Right atrium auricular region (tissue), 2 donors: ENCODE data around the gene NIN. TPM values are rescaled to one million over a fixed set of nuclear protein-coding genes. Genes with fewer than 3 reads are reported as not detected.

Experiments used
- DNase-seq: peaks from one replicate; pipeline ENCODE4 v3.0.0-alpha.2; 2019; ENCODE audit warnings: low spot score
- H3K27ac ChIP-seq, 2 donors: fragments of 200-600 bp; sonication (generic); 1 replicate in 1 of 2; 2 replicates in 1 of 2; pipeline ENCODE4 v1.5.1; 2016 to 2019
- H3K27me3 ChIP-seq, 2 donors: fragments of 200-600 bp; sonication (generic); one replicate each; pipeline versions ENCODE4 v1.5.1 to v1.6.0; 2017 to 2019
- H3K36me3 ChIP-seq: fragments of 200-600 bp; sonication (generic); one replicate; pipeline ENCODE4 v1.5.1; 2016
- H3K4me1 ChIP-seq, 2 donors: fragments of 200-600 bp; sonication (generic); one replicate each; pipeline versions ENCODE4 v1.5.1 to v1.6.0; 2017 to 2019
- H3K4me3 ChIP-seq, 2 donors: fragments of 200-600 bp; sonication (generic); 1 replicate in 1 of 2; 2 replicates in 1 of 2; pipeline ENCODE4 v1.5.1; 2017 to 2019; ENCODE audit warnings: mild to moderate bottlenecking in 1 of 2, moderate library complexity in 1 of 2
- H3K9me3 ChIP-seq, 2 donors: fragments of 200-600 bp; sonication (generic); one replicate each; pipeline ENCODE4 v1.5.1; 2019
- CTCF ChIP-seq, 2 donors: fragments of 200-600 bp; sonication (generic); IDR thresholded peaks; one replicate each; pipeline ENCODE4 v1.5.1; 2019; ENCODE audit warnings: antibody characterized with exemption in 2 of 2
- total RNA-seq, 2 donors: library from RNA; depleted of rRNA; stranded (reverse); fragments of >200 nt; gene quantifications; one replicate each; pipeline ENCODE4 v1.1.0, GENCODE V29; 2016

The NIN gene
- total RNA-seq, 2 donors from 2014 or later: 30.1 to 49.7 TPM

DNA sequence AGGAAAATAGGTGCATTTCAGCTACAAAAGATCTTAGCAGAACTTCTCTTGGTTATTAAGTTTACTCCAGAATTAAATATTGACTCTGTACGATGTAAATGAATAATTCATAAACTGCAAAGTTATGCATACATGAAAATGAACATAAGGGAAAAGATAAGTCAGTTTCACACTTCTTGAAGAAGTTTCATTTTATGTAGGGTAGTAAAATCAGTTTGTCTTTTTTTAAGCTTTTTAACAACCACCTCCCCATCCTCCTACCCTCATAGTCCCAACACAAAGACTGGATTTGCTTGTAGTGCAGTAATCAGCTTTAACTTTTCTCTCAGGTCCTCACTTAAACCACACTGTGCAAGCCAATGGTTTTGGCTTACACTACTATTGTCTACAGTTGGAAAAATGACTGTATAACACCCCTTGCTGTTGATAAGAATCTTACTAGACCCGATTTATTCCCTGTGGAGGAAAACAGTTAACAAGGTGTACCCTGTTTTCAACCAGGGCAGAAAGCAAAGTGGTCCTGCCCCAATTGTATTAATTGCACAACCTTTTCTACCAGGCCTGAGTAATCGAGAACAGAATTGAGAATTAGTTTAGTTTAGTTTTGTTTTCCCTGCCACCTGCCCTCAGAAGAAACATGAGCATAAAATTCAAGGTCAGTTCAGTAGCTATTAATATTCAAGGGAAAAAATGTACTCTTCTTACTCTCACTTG, 44.1 kb downstream of the NIN start:
- no peaks in the 10 kb centered on the region for H3K9me3 ChIP-seq
- H3K4me3 ChIP-seq: no peak overlapping the region
- no peak for DNase-seq
- no peaks in the 10 kb centered on the region for H3K36me3 ChIP-seq
- H3K27me3 ChIP-seq: no peaks in the 10 kb centered on the region
- TF ChIP-seq CTCF (IDR thresholded peaks at IDR 0.05): no peak
- peak overlapping the region; percentile 51 to 84 for H3K27ac ChIP-seq
- H3K4me1 ChIP-seq: peaks cover 0 to 60% of the 10 kb centered on the region in 2 donors

GRCh38 chr14:50785457-50786063, 45.4 kb downstream of the NIN start:
- TF ChIP-seq CTCF (IDR thresholded peaks at IDR 0.05): no peak
- Histone ChIP-seq H3K36me3 (no peaks in the 10 kb centered on the region), H3K27ac (peak overlapping the region; percentile 51 to 84), H3K4me1 (peaks cover 0 to 60% of the 10 kb centered on the region in 2 donors), H3K4me3 (peak overlapping the region in 1 of 2 donors; percentile 28), H3K27me3 (no peaks in the 10 kb centered on the region), H3K9me3 (no peaks in the 10 kb centered on the region)
- no peak for DNase-seq

DNA sequence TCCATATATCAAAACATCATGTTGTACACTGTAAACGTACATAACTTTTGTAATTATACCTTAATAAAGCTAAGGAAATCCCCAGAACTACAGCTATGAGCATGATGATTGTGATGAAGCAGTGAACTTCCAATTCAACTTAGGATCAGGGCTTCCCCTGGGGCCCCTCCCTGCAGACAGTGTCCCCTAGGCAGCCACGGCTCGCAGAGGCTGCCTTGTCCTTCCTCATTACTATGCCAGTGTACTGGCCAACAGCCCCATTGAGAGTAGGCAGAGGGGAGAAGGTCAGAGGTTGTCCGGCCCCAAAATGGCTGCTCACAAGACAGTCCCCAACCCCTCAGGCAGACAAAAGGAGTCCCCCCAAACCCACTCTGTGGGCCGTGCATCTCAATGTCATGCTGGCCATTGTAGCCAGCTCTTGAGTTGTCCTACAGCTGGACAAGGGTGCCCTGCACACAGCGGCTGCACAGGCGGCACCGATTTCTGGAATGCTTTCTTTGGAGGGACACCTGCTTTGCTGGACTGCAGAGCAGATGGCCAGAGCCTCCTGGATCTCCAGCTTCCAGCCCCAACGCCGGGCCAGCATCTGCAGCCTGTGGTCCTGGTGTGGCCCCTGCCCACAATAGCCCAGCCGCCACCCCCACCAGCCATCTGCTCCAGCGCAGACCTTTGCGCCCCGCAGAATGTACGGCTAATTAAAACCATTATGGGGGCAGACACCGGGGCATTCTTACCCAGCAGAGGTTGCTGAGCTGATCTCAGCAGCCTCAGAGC, 46.1 kb downstream of the NIN start:
- peak overlapping the region in 1 of 2 donors; percentile 28 for H3K4me3 ChIP-seq
- H3K27ac ChIP-seq: peak overlapping the region; percentile 51 to 84
- H3K9me3 ChIP-seq: no peaks in the 10 kb centered on the region
- no peaks in the 10 kb centered on the region for H3K36me3 ChIP-seq
- peaks cover 0 to 54% of the 10 kb centered on the region in 2 donors for H3K4me1 ChIP-seq
- no peaks in the 10 kb centered on the region for H3K27me3 ChIP-seq
- DNase-seq: no peak
- no peak for TF ChIP-seq CTCF (IDR thresholded peaks at IDR 0.05)

- no peaks in the 10 kb centered on the region for H3K9me3 ChIP-seq
- peak overlapping the region in 1 of 2 donors; percentile 84 for H3K27ac ChIP-seq
- no peaks in the 10 kb centered on the region for H3K36me3 ChIP-seq
- H3K27me3 ChIP-seq: no peaks in the 10 kb centered on the region
- peaks cover 0 to 54% of the 10 kb centered on the region in 2 donors for H3K4me1 ChIP-seq
- DNase-seq: no peak
- TF ChIP-seq CTCF (IDR thresholded peaks at IDR 0.05): no peak
- no peak overlapping the region for H3K4me3 ChIP-seq
Measured at GRCh38 chr14:50783563-50783962, 47.4 kb downstream of the NIN start.

DNA sequence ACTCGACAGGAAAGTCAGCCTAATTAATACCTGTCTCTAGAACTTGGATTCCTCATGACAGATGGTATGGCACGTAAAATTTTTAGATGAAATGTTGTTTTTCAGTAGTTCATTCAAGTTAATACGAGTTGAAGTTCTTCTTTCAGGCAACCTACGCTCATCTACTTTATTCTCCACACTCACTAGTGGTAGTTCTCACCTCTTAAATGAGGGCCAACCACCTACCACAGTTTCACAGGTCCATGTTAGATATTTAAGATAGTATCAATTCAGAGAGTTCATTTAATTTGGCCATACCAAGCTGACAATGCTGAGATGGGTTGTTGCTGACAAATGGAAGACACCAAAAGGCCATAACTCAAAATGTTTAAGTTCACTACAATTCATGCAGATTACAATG, 50.6 kb downstream of the NIN start:
- no peak for TF ChIP-seq CTCF (IDR thresholded peaks at IDR 0.05)

More for the DNA sequence above, 50.6 kb downstream of the NIN start:
- H3K4me1 ChIP-seq: peaks cover 0 to 36% of the 10 kb centered on the region in 2 donors
- no peaks in the 10 kb centered on the region for H3K27me3 ChIP-seq
- no peak for DNase-seq
- H3K36me3 ChIP-seq: no peaks in the 10 kb centered on the region
- no peak overlapping the region for H3K27ac ChIP-seq
- H3K9me3 ChIP-seq: no peaks in the 10 kb centered on the region
- H3K4me3 ChIP-seq: no peak overlapping the region
